Hepatocyte (in vitro differentiated cells): ENCODE results near the gene KRTAP5-10.

Experiments used
- CTCF ChIP-seq: fragments of 200-600 bp; sonication (generic); IDR thresholded peaks from 2 replicates; pipeline ENCODE4 v1.5.1; 2016; ENCODE audit warnings: antibody characterized with exemption, mild to moderate bottlenecking; ENCODE audit not compliant: poor library complexity
- EZH2 ChIP-seq: fragments of 200-600 bp; sonication (generic); IDR thresholded peaks from 2 replicates; pipeline ENCODE4 v1.6.1; 2016; ENCODE audit warnings: antibody characterized with exemption, mild to moderate bottlenecking, borderline replicate concordance
- EZH2phosphoT487 ChIP-seq: fragments of 200-600 bp; sonication (generic); IDR thresholded peaks from one replicate; pipeline ENCODE4 v1.6.1; 2018; ENCODE audit warnings: antibody characterized with exemption, mild to moderate bottlenecking, low read depth, moderate library complexity; ENCODE audit not compliant: unreplicated experiment, severe bottlenecking

- no peak for TF ChIP-seq CTCF
- no peak for TF ChIP-seq EZH2
- no peak for TF ChIP-seq EZH2phosphoT487
Observed at GRCh38 chr11:71568704-71569349, 3.5 kb downstream of the KRTAP5-10 start.
